Activated CD8-positive, alpha-beta T cell treated with anti-CD3 and anti-CD28 coated beads, Interleukin-2, amount 10 ng/mL, durations not matched to agents 7 days and 5 days (primary cell): Measurements from ENCODE around the gene CCDC78. TPM values are rescaled to one million over a fixed set of nuclear protein-coding genes. Genes with fewer than 3 reads are reported as not detected.

Experiments used
- ATAC-seq: fragments of 150-1000 bp; cut with Tn5 transposase; one replicate; pipeline ENCODE4 v1.10.0; 2021; ENCODE audit warnings: moderate library complexity
- CTCF ChIA-PET: fragments of 350-600 bp; sonication (Branson Sonifier 250); formaldehyde crosslinking; loops from one replicate; lab custom pipeline; 2021; ENCODE audit warnings: antibody characterized with exemption; lab: Charles Lee
- POLR2A ChIA-PET: fragments of 350-600 bp; sonication (Branson Sonifier 250); formaldehyde crosslinking; loops from one replicate; lab custom pipeline; 2021; ENCODE audit warnings: antibody characterized with exemption; lab: Charles Lee
- DNase-seq: peaks from one replicate; pipeline ENCODE4 v3.0.0-alpha.2; 2020
- H3K27ac Mint-ChIP-seq: one replicate; pipeline ENCODE4 v1.8.0; 2021; ENCODE audit warnings: mild to moderate bottlenecking, mixed read lengths
- H3K27me3 Mint-ChIP-seq: one replicate; pipeline ENCODE4 v1.8.0; 2021; ENCODE audit warnings: low read depth, mixed read lengths
- H3K36me3 Mint-ChIP-seq: one replicate; pipeline ENCODE4 v1.8.0; 2021; ENCODE audit warnings: low read depth, mixed read lengths
- H3K4me1 Mint-ChIP-seq: one replicate; pipeline ENCODE4 v1.8.0; 2021; ENCODE audit warnings: low read depth, mixed read lengths
- H3K4me3 Mint-ChIP-seq: one replicate; pipeline ENCODE4 v1.8.0; 2021; ENCODE audit warnings: mild to moderate bottlenecking, mixed read lengths
- H3K9me3 Mint-ChIP-seq: one replicate; pipeline ENCODE4 v1.8.0; 2022; ENCODE audit warnings: mixed read lengths; ENCODE audit not compliant: insufficient read depth
- total RNA-seq, 2 experiments: library from RNA; stranded (reverse); gene quantifications; one replicate each; pipeline ENCODE4 v1.2.3, GENCODE V29; 2021

The CCDC78 gene
- total RNA-seq, 2 experiments from 2014 or later = 3.9 TPM

DNA sequence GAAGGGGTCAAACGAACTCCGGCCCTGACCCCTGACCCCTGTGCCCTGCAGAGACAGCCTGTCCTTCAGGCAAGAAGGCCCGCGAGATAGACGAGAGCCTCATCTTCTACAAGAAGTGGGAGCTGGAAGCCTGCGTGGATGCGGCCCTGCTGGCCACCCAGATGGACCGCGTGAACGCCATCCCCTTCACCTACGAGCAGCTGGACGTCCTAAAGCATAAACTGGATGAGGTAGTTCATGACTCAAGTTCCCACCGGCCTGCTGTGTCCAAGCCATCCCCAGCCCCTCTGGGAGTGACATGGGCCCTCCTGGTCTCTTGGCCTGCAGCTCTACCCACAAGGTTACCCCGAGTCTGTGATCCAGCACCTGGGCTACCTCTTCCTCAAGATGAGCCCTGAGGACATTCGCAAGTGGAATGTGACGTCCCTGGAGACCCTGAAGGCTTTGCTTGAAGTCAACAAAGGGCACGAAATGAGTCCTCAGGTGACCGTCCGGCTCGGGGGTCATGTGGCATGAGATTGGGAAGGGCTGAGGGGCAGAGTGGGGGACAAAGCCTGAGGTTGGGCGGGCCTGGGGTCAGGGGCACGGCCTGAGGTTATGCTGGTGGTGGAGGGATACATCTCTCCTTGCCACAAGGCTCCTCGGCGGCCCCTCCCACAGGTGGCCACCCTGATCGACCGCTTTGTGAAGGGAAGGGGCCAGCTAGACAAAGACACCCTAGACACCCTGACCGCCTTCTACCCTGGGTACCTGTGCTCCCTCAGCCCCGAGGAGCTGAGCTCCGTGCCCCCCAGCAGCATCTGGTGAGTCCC, 40.0 kb upstream of the CCDC78 start:
- DNase-seq (no peak), ATAC-seq (no peak)
- Mint-ChIP-seq H3K9me3 (no peaks in the 10 kb centered on the region), H3K27me3 (no peaks in the 10 kb centered on the region), H3K36me3 (no peaks in the 10 kb centered on the region), H3K4me1 (no peaks in the 10 kb centered on the region), H3K4me3 (no peak overlapping the region), H3K27ac (no peak overlapping the region)
- ChIA-PET CTCF (no interaction called here), POLR2A (interaction anchor here (0.7 kb wide), 2 partner anchors 204 to 836 kb away, joined by 3 read pairs; no protein-coding TSS in a partner anchor)

DNA sequence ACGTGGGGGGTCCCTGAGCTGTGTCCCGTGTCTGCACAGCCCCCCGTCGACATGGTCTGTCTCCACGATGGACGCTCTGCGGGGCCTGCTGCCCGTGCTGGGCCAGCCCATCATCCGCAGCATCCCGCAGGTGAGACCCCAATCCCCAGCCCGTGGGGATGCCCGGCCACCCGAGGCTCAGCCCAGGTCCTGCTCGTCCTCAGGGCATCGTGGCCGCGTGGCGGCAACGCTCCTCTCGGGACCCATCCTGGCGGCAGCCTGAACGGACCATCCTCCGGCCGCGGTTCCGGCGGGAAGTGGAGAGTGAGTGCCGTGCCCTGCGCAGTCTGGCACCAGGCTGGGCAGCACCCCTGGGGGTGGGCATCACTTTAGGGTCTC, 39.2 kb upstream of the CCDC78 start:
- H3K27ac Mint-ChIP-seq = no peak overlapping the region
- ATAC-seq (no peak), DNase-seq (no peak)
- H3K4me1 Mint-ChIP-seq = no peaks in the 10 kb centered on the region
- no peaks in the 10 kb centered on the region for H3K27me3 Mint-ChIP-seq
- CTCF ChIA-PET = no interaction called here
- H3K4me3 Mint-ChIP-seq = no peak overlapping the region
- H3K9me3 Mint-ChIP-seq = no peaks in the 10 kb centered on the region
- H3K36me3 Mint-ChIP-seq = no peaks in the 10 kb centered on the region
- POLR2A ChIA-PET = no interaction called here

DNA sequence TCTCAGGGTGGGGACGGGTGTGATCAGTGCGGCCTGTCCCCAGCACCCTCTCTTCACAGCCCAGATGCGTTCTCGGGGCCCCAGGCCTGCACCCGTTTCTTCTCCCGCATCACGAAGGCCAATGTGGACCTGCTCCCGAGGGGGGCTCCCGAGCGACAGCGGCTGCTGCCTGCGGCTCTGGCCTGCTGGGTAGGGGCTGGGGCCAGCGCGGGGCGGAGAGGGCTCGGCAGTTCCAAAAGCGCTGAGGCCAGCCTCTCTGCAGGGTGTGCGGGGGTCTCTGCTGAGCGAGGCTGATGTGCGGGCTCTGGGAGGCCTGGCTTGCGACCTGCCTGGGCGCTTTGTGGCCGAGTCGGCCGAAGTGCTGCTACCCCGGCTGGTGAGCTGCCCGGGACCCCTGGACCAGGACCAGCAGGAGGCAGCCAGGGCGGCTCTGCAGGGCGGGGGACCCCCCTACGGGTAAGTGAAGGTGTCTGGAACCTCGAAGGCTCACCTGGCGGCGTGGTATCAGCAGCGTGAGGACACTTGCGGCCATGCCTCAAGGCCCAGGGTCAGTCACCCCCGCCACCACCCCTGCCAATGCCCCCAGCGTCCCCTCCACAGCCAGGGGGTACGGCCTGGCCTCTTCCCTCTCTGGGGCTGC, 38.7 kb upstream of the CCDC78 start:
- H3K9me3 Mint-ChIP-seq = no peaks in the 10 kb centered on the region
- no peaks in the 10 kb centered on the region for H3K4me1 Mint-ChIP-seq
- H3K27me3 Mint-ChIP-seq = no peaks in the 10 kb centered on the region
- no peak overlapping the region for H3K4me3 Mint-ChIP-seq
- no peak overlapping the region for H3K27ac Mint-ChIP-seq
- no peaks in the 10 kb centered on the region for H3K36me3 Mint-ChIP-seq
- ATAC-seq (no peak), DNase-seq (no peak)
- POLR2A ChIA-PET = no interaction called here
- CTCF ChIA-PET = no interaction called here

DNA sequence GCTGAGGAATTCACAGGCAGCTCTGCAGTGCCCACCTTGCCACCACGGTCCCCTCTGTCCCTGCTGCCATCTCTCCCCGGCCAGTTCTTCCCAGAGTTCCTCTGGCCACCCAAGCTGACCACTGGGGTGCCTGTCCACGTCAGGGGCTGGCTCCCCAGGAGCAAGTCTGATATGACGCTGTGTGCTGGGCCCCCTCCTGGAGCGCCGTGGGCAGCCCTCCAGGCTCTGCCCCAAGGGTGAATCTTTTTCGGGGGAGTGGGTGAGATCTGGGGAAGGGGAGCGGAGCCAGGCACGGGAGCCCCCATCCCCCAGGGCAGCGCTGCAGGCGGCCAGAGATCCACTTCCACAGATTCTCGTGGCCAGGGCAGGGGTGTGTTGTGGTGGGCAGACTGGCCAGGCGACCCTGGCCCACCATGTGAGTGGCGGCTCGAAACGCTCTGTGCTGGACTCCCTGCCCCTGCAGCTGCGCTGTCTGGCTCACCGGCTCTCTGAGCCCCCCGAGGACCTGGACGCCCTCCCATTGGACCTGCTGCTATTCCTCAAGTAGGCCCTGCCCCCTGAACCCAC, 38.0 kb upstream of the CCDC78 start:
- no peaks in the 10 kb centered on the region for H3K27me3 Mint-ChIP-seq
- POLR2A ChIA-PET = no interaction called here
- H3K27ac Mint-ChIP-seq = no peak overlapping the region
- H3K4me3 Mint-ChIP-seq = no peak overlapping the region
- ATAC-seq = no peak
- CTCF ChIA-PET = no interaction called here
- H3K36me3 Mint-ChIP-seq = no peaks in the 10 kb centered on the region
- H3K4me1 Mint-ChIP-seq = no peaks in the 10 kb centered on the region
- no peak for DNase-seq
- no peaks in the 10 kb centered on the region for H3K9me3 Mint-ChIP-seq

DNA sequence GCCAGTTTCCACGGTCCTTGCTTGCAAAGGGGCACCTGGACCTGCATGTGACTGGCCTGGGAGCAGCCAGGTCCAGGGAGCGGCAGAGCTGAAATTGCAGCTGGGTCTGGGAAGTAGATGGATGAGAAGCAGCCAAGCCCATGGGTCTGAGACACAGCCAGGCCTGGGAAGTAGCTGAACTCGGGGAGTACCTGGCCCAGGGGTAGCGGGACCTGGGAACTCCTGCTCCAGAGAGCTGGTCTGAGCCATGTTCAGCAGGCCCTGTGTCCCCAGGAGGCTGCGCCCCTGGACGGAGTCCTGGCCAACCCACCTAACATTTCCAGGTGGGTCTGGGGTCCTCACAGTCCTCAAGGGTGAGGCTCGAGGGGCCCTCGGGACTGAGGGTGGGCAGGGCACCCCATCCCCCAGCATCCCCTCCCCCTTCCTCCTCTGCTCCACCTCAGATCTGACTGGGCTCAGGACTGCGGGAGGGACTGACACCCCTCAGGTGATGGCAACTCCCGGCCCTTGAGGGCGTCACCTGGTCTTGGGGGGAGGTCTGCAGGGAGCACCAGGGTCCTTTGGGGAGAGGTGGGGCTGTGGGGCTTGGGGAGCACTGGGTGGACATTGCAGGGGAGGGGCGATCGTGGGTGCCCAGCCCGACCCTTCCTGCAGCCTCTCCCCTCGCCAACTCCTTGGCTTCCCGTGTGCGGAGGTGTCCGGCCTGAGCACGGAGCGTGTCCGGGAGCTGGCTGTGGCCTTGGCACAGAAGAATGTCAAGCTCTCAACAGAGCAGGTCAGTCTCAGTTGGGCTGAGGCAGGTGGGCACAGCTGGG, 37.3 kb upstream of the CCDC78 start:
- no peaks in the 10 kb centered on the region for H3K9me3 Mint-ChIP-seq
- no peaks in the 10 kb centered on the region for H3K27me3 Mint-ChIP-seq
- H3K27ac Mint-ChIP-seq = no peak overlapping the region
- no peaks in the 10 kb centered on the region for H3K36me3 Mint-ChIP-seq
- ChIA-PET POLR2A (no interaction called here), CTCF (no interaction called here)
- H3K4me3 Mint-ChIP-seq = no peak overlapping the region
- H3K4me1 Mint-ChIP-seq = no peaks in the 10 kb centered on the region
- no peak for DNase-seq
- peak; percentile 17 for ATAC-seq

DNA sequence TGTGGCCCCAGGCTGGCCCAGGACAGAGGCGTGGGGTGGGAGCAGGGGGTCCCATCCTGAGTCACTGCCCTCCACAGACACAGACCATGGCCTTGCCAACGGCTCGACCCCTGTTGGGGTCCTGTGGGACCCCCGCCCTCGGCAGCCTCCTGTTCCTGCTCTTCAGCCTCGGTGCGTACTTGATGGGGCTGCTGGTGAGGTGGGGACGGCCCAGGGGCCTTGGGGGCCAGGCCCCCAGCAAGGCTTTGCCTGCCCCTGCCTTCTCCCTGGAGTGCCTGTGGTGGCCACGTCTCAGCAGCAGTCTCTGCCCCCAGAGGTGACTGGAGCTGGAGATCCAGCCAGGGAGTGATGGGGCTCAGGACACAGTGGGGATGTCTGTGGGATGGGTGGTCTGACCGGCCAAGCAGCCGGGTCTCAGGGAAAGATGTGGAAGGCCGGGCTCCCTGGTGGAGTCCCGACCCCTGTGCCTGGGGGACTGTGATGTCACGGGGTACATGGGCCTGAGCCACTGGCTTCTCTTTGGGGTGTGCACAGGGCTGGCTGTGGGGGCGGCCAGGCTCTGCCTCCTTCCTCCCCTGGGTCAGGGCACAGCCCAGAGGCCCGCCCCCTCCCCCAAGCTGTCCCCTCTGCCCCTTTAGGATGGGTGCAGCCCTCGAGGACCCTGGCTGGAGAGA, 36.5 kb upstream of the CCDC78 start:
- no peak for DNase-seq
- Mint-ChIP-seq H3K27ac (no peak overlapping the region), H3K4me3 (no peak overlapping the region), H3K27me3 (peaks cover 1% of the 10 kb centered on the region), H3K36me3 (no peaks in the 10 kb centered on the region), H3K4me1 (peaks cover 2% of the 10 kb centered on the region), H3K9me3 (no peaks in the 10 kb centered on the region)
- ChIA-PET CTCF (no interaction called here), POLR2A (no interaction called here)
- ATAC-seq = no peak

DNA sequence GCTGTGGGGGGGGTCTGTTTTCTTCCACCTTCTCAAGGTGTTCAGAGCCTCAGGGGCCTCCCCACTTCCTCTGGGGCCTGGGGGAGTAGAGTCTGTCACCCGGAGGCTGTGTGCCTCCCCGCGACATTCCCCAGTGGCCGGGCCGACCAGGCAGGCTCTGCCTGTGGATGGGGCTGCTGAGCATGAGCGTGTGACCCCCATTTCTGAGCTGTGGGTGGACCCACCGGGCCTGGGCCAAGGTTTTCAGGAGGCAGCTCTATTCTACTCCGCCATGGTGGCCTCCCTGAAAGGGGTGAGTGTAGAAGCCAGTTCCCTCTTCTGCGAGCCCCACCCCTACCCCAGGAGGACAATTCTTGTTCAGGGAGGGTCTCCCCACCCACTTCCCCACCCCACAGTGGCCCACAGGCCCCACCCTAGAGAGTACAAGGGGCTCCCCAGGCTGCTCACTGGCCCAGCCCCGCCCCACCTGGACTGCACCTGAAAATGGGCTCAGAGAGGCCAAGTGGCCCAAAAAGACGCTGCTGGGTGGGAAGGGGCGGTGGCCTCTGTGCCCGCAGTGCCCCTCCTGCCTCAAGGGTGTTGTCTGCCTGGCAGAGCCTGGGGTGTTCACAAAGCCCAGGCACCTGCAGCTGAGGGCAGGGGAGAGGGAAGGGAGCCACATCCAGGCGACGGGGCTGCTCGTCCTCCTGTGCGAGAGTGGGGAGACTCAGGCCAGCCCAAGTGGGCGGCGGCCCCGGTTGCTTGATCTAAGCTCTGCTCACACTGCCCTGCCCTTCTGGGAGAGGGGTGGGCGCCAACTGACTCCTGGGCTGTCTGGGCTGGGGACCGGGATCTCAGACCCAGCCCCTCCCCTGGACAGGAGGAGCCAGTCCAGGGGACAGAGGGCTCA, 35.6 kb upstream of the CCDC78 start:
- H3K27me3 Mint-ChIP-seq = peaks cover 4% of the 10 kb centered on the region
- H3K27ac Mint-ChIP-seq = no peak overlapping the region
- ChIA-PET POLR2A (no interaction called here), CTCF (no interaction called here)
- no peaks in the 10 kb centered on the region for H3K9me3 Mint-ChIP-seq
- H3K4me1 Mint-ChIP-seq = peaks cover 5% of the 10 kb centered on the region
- no peaks in the 10 kb centered on the region for H3K36me3 Mint-ChIP-seq
- DNase-seq = no peak
- H3K4me3 Mint-ChIP-seq = no peak overlapping the region
- no peak for ATAC-seq

DNA sequence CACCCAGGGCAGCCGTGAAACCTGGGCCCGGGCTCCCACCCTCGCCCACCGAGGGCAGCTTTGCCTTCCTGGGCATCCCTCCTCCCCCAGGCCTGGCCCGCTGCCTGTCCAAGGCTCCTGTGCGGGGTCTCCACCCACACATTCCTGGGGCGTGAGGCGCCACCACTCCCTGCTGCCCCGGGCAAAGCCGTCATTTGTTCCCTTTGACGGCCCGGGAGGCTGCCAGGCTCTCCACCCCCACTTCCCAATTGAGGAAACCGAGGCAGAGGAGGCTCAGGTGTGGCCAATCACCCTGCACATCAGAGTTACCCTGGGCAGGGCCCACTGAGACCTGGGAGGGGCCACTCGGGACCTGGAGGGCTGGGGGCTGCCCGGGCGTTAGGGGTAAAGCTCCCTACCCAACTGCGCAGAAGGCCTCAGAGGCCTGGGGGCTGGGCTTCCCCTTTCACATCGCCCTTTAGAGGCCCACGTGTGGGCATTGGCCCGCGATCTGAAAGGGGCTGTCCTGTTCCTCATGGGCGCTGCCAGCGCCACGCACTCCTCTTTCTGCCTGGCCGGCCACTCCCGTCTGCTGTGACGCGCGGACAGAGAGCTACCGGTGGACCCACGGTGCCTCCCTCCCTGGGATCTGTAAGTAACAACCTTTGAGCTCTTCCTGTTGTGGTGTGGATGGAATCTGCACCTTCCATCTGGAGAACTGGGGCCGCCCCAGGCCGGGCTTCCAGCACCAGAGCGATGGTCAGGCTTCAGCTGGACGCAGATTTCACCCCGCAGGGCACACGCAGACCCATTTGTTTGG, 34.5 kb upstream of the CCDC78 start, which contains the start of gene MSLN:
Gene MSLN (plus strand): TSS at position 190 of the 799 bp plus-strand sequence. CDS start 1,947 bp downstream, outside the sequence.
- ATAC-seq = no peak
- Mint-ChIP-seq H3K9me3 (no peaks in the 10 kb centered on the region), H3K4me1 (peaks cover 5% of the 10 kb centered on the region), H3K27ac (no peak within 1 kb of the TSS), H3K27me3 (peaks cover 4% of the 10 kb centered on the region), H3K4me3 (no peak within 1 kb of the TSS), H3K36me3 (no peaks in the 10 kb centered on the region)
- ChIA-PET POLR2A (no interaction called here), CTCF (no interaction called here)
- no peak for DNase-seq

DNA sequence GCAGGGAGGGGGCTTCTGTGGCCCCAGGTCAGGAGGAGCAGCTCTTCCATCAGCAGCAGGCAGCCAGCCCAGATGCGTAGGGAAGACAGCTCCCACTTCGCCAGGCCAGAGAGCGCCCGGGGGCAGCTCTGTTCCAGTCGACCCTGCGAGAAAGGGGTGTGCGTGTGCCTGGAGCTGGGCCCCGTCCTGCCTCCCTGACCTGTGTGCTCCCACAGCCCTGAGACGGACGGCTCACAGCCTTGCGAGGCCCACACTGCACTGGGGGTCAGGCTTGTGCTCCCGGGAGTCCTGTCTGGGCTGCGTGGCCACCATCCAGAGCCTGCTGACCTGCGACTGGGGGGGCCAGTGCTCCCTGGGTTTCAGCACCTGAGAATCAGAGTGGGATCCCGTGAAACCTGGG, 33.8 kb upstream of the CCDC78 start:
- ATAC-seq = no peak
- Mint-ChIP-seq H3K36me3 (no peaks in the 10 kb centered on the region), H3K27ac (no peak overlapping the region), H3K4me1 (peaks cover 5% of the 10 kb centered on the region), H3K9me3 (no peaks in the 10 kb centered on the region), H3K27me3 (peaks cover 4% of the 10 kb centered on the region), H3K4me3 (no peak overlapping the region)
- no peak for DNase-seq
- POLR2A ChIA-PET = no interaction called here
- CTCF ChIA-PET = no interaction called here

DNA sequence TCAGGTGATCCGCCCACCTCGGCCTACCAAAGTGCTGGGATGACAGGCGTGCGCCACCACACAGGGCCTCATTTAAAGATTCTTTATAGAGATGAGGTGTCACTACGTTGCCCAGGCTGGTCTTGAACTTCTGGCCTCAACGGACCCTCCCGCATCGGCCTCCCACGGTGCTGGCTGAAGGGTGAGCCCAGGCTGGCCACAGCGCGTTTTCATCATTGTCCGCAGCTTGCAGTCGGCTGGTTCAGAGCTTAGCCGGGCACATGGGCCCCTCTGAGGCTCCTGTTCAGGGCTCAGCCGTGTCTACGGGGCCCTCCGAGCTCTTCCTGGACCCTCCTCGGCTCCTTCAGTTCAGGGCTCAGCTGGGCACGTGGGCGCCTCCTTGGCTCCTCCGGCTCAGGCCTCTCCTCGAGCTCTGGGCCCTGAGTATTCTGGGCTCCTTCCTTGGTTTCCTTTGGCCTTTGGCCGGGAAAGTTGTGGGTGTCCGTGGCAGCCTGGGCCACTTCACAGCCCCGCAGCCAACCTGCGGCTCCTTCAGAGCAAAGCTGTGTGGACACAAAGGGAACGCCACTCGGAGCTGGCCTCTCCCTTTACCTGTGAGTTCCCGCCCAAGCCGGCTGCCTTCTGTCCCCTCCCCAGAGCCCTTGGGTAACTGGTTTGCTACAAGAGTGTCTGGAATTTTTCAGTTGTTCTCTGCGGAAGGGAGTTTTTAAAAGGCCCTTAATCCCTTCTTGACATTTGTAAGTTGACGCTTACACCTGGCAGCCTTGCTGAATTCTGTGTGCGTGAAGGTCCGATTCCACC, 33.1 kb upstream of the CCDC78 start:
- Mint-ChIP-seq H3K9me3 (no peaks in the 10 kb centered on the region), H3K27me3 (peaks cover 4% of the 10 kb centered on the region)

More for the DNA sequence above, 33.1 kb upstream of the CCDC78 start:
- H3K36me3 Mint-ChIP-seq = no peaks in the 10 kb centered on the region
- ATAC-seq = no peak
- no peak for DNase-seq
- ChIA-PET POLR2A (no interaction called here), CTCF (no interaction called here)
- no peak overlapping the region for H3K4me3 Mint-ChIP-seq
- H3K27ac Mint-ChIP-seq = no peak overlapping the region
- peaks cover 7% of the 10 kb centered on the region for H3K4me1 Mint-ChIP-seq
